GM12878 (cell line): ENCODE measurements around the gene UNG.

Experiments
- CEBPB ChIP-seq, 2 experiments: fragments of 150-350 bp in 1 of 2; IDR thresholded peaks; 2 replicates each; pipeline ENCODE4 v1.6.1; 2012 to 2014; ENCODE audit warnings: low read depth in 2 of 2, low read length in 2 of 2, borderline replicate concordance in 1 of 2, inconsistent platforms in 1 of 2
- CHD2 ChIP-seq: IDR thresholded peaks from 2 replicates; pipeline ENCODE4 v1.6.1; 2011; ENCODE audit warnings: low read depth, low read length, improper control_type of control experiment, borderline replicate concordance
- CTCF ChIP-seq, 3 experiments: IDR thresholded peaks in 2 of 3; conservative IDR thresholded peaks in 1 of 3; 2 replicates each; pipeline ENCODE4 v1.5.1; 2011; ENCODE audit warnings: low read depth in 3 of 3, low read length in 3 of 3, mild to moderate bottlenecking in 3 of 3, control low read depth in 2 of 3, moderate library complexity in 2 of 3, inconsistent platforms in 1 of 3, mixed read lengths in 1 of 3; ENCODE audit not compliant: control insufficient read depth in 2 of 3, insufficient read depth in 1 of 3; ENCODE audit errors: extremely low read depth in 1 of 3
- EZH2 ChIP-seq: IDR thresholded peaks from 2 replicates; pipeline ENCODE4 v1.6.1; 2012; ENCODE audit warnings: low read depth, mild to moderate bottlenecking, control low read depth, inconsistent platforms, low read length, borderline replicate concordance; ENCODE audit not compliant: control insufficient read depth
- HDAC2 ChIP-seq: fragments of 200-600 bp; sonication (generic); IDR thresholded peaks from 2 replicates; pipeline ENCODE4 v1.6.1; 2017
- MEF2A ChIP-seq: IDR thresholded peaks from 2 replicates; pipeline ENCODE4 v1.6.1; 2011; ENCODE audit warnings: low read depth, mild to moderate bottlenecking, low read length, moderate library complexity; ENCODE audit not compliant: insufficient read depth
- MXI1 ChIP-seq: fragments of 150-350 bp; IDR thresholded peaks from 2 replicates; pipeline ENCODE4 v1.6.1; 2011; ENCODE audit warnings: low read depth, mild to moderate bottlenecking, inconsistent platforms, low read length, improper control_type of control experiment
- POLR2AphosphoS5 ChIP-seq: IDR thresholded peaks from 2 replicates; pipeline ENCODE4 v1.6.1; 2011; ENCODE audit warnings: mild to moderate bottlenecking, low read length, inconsistent platforms
- SUPT20H ChIP-seq: IDR thresholded peaks from 2 replicates; pipeline ENCODE4 v1.6.1; 2011; ENCODE audit warnings: low read depth, mild to moderate bottlenecking, low read length, moderate library complexity, borderline replicate concordance; ENCODE audit not compliant: control insufficient read depth
- TCF3 ChIP-seq: IDR thresholded peaks from 2 replicates; pipeline ENCODE4 v1.6.1; 2012; ENCODE audit warnings: low read depth, mild to moderate bottlenecking, low read length, borderline replicate concordance; ENCODE audit not compliant: insufficient read depth
- USF2 ChIP-seq: IDR thresholded peaks from 2 replicates; pipeline ENCODE4 v1.6.1; 2011; ENCODE audit warnings: low read depth, low read length, improper control_type of control experiment, borderline replicate concordance
- ZBED1 ChIP-seq: IDR thresholded peaks from 2 replicates; pipeline ENCODE4 v1.6.1; 2016; ENCODE audit warnings: borderline replicate concordance

GRCh38 chr12:109074866-109075265 lies 22.5 kb upstream of the UNG start:
- TF ChIP-seq CEBPB (IDR thresholded peaks at IDR 0.05; ENCODE audit: borderline replicate concordance in 1 of 2, low read depth in 2 of 2, low read length in 2 of 2) (no peak), EZH2 (no peak), SUPT20H (no peak), ZBED1 (no peak), USF2 (no peak), CTCF (IDR thresholded peaks at IDR 0.05 in 2 of 3, conservative IDR thresholded peaks at IDR 0.05 in 1 of 3; ENCODE audit: control insufficient read depth in 2 of 3, extremely low read depth in 1 of 3, insufficient read depth in 1 of 3, low read depth in 3 of 3, low read length in 3 of 3) (no peak), HDAC2 (no peak), TCF3 (no peak), CHD2 (no peak), MXI1 (no peak), POLR2AphosphoS5 (no peak), MEF2A (no peak)
